HepG2 (cell line): ENCODE measurements around the gene SELL. TPM values are rescaled to one million over a fixed set of nuclear protein-coding genes. Genes with fewer than 3 reads are reported as not detected.

Source experiments
- polyA plus RNA-seq, 8 experiments: library from polyadenylated mRNA; depleted of rRNA in 3 of 8; stranded (reverse) in 7 of 8; unstranded in 1 of 8; fragments of >200 nt; fragmentation: Illumina TruSeq in 4 of 8; extraction: Trizol in 4 of 8; gene quantifications; 2 replicates each; pipeline versions ENCODE4 v1.2.1 to v1.2.3, GENCODE V29; 2011 to 2016; ENCODE audit warnings: low read depth in 4 of 8, missing spikeins in 1 of 8, mixed read lengths in 1 of 8; ENCODE audit not compliant: insufficient read depth in 1 of 8
- total RNA-seq, 5 experiments: library from RNA; depleted of rRNA; stranded (reverse); fragments of >200 nt; fragmentation: Illumina TruSeq; extraction: Trizol; gene quantifications; 2 replicates each; pipeline ENCODE4 v1.2.3, GENCODE V29; 2016; ENCODE audit warnings: low read depth in 1 of 5

SELL gene
- total and polyA plus RNA-seq, 2 of the 13 experiments (the other 11 are each of a cell fraction or from before 2014, with no cell fraction given) = 0.13 to 0.18 TPM

Other genes with a start within 250 kb of the SELL start
- gene SLC19A2, start 225.7 kb downstream of the SELL start, total RNA-seq (2016; rRNA removed; fragmentation: Illumina TruSeq; extraction: Trizol) = 19.1 and 30.4 TPM in 2 replicates
- 51.2 and 56.0 TPM in 2 replicates for gene SLC19A2, start 225.7 kb downstream of the SELL start, polyA plus RNA-seq (2011; rRNA removed)
- gene F5, start 125.1 kb downstream of the SELL start, total RNA-seq (2016; rRNA removed; fragmentation: Illumina TruSeq; extraction: Trizol) = 38.3 and 38.5 TPM in 2 replicates
- 64.0 and 65.5 TPM in 2 replicates for gene F5, start 125.1 kb downstream of the SELL start, polyA plus RNA-seq (2011; rRNA removed)
- gene SELP, start 81.5 kb downstream of the SELL start, total RNA-seq (2016; rRNA removed; fragmentation: Illumina TruSeq; extraction: Trizol) = not detected in 2 replicates
- gene SELP, start 81.5 kb downstream of the SELL start, polyA plus RNA-seq (2011; rRNA removed) = 0.11 TPM in 1 of 2 replicates, not detected in the other
- 0.04 TPM in 1 of 2 replicates, not detected in the other for gene SELE, start 22.5 kb upstream of the SELL start, total RNA-seq (2016; rRNA removed; fragmentation: Illumina TruSeq; extraction: Trizol)
- 0.08 and 0.09 TPM in 2 replicates for gene SELE, start 22.5 kb upstream of the SELL start, polyA plus RNA-seq (2011; rRNA removed)
- 6.7 and 11.2 TPM in 2 replicates for gene METTL18, start 83.3 kb upstream of the SELL start, total RNA-seq (2016; rRNA removed; fragmentation: Illumina TruSeq; extraction: Trizol)
- 2.2 and 2.7 TPM in 2 replicates for gene METTL18, start 83.3 kb upstream of the SELL start, polyA plus RNA-seq (2011; rRNA removed)
- gene SCYL3, start 182.3 kb upstream of the SELL start, total RNA-seq (2016; rRNA removed; fragmentation: Illumina TruSeq; extraction: Trizol) = 4.9 and 6.3 TPM in 2 replicates
- gene SCYL3, start 182.3 kb upstream of the SELL start, polyA plus RNA-seq (2011; rRNA removed) = 3.1 and 3.3 TPM in 2 replicates